ENCODE measurements around the gene ABHD16B.

GRCh38 chr20:63908008-63908682, 46.8 kb downstream of the ABHD16B start:
- no peak for TF ChIP-seq CTCF (conservative IDR thresholded peaks at IDR 0.05 in 1 of 2, IDR thresholded peaks at IDR 0.05 in 1 of 2; ENCODE audit: extremely low read depth in 1 of 2, insufficient read depth in 1 of 2, low read depth in 1 of 2, low read length in 2 of 2)
- no peak for TF ChIP-seq EZH2 (IDR thresholded peaks at IDR 0.05; ENCODE audit: borderline replicate concordance, low read length)
